ENCODE results near the gene LECT2.

Gene LECT2

GRCh38 chr5:135953850-135954249 is 933 bp downstream of the LECT2 start:
- no peak for TF ChIP-seq CTCF (conservative IDR thresholded peaks at IDR 0.05; ENCODE audit: low read depth, low read length)
- no peak for DNase-seq (ENCODE audit: low read depth)
- H3K4me3 ChIP-seq (ENCODE audit: low read depth, low read length): no peak overlapping the region

GRCh38 chr5:135952683-135953082 is 2.1 kb downstream of the LECT2 start:
- DNase-seq (ENCODE audit: low read depth): no peak
- no peak for TF ChIP-seq CTCF (conservative IDR thresholded peaks at IDR 0.05; ENCODE audit: low read depth, low read length)
- H3K4me3 ChIP-seq (ENCODE audit: low read depth, low read length): no peak overlapping the region

GRCh38 chr5:135951807-135952206 is 3.0 kb downstream of the LECT2 start:
- DNase-seq (ENCODE audit: low read depth): no peak
- no peak for TF ChIP-seq CTCF (conservative IDR thresholded peaks at IDR 0.05; ENCODE audit: low read depth, low read length)
- no peak overlapping the region for H3K4me3 ChIP-seq (ENCODE audit: low read depth, low read length)

GRCh38 chr5:135951257-135951656 is 3.5 kb downstream of the LECT2 start:
- no peak overlapping the region for H3K4me3 ChIP-seq (ENCODE audit: low read depth, low read length)
- DNase-seq (ENCODE audit: low read depth): no peak
- TF ChIP-seq CTCF (conservative IDR thresholded peaks at IDR 0.05; ENCODE audit: low read depth, low read length): no peak

GRCh38 chr5:135950611-135951010 is 4.2 kb downstream of the LECT2 start:
- TF ChIP-seq CTCF (conservative IDR thresholded peaks at IDR 0.05; ENCODE audit: low read depth, low read length): no peak
- H3K4me3 ChIP-seq (ENCODE audit: low read depth, low read length): no peak overlapping the region
- peak; percentile 40 for DNase-seq (ENCODE audit: low read depth)

GRCh38 chr5:135944967-135945560 is 9.7 kb downstream of the LECT2 start:
- no peak overlapping the region for H3K4me3 ChIP-seq (ENCODE audit: low read depth, low read length)
- DNase-seq (ENCODE audit: low read depth): peak; percentile 95
- TF ChIP-seq CTCF (conservative IDR thresholded peaks at IDR 0.05; ENCODE audit: low read depth, low read length): peak; percentile 82

GRCh38 chr5:135944564-135944963 is 10.2 kb downstream of the LECT2 start:
- H3K4me3 ChIP-seq (ENCODE audit: low read depth, low read length): no peak overlapping the region
- no peak for TF ChIP-seq CTCF (conservative IDR thresholded peaks at IDR 0.05; ENCODE audit: low read depth, low read length)
- no peak for DNase-seq (ENCODE audit: low read depth)
